Erythroblast (primary cell): Measurements from ENCODE around the gene NECAB3.

ENCODE experiments used
- GATA1 ChIP-seq: IDR thresholded peaks from 2 replicates; pipeline ENCODE4 v1.6.1; 2011; ENCODE audit warnings: low read depth, mild to moderate bottlenecking, control low read depth, low read length, moderate library complexity
- POLR2A ChIP-seq: IDR thresholded peaks from 2 replicates; pipeline ENCODE4 v1.6.1; 2011; ENCODE audit warnings: mild to moderate bottlenecking, low read length

GRCh38 chr20:33644313-33645071 is 29.7 kb downstream of the NECAB3 start:
- TF ChIP-seq POLR2A (no peak), GATA1 (no peak)
